NT2/D1 (cell line): Measurements from ENCODE around the gene PROCR.
A peak's percentile ranks its signal among the peaks of the same experiment; 100 is the strongest.

Source experiments
- DNase-seq: peaks from one replicate; pipeline ENCODE4 v3.0.0-alpha.2; 2011; ENCODE audit warnings: low read depth, low spot score
- H3K27me3 ChIP-seq: 2 replicates; pipeline ENCODE4 v1.6.0; 2011; ENCODE audit warnings: mild to moderate bottlenecking; ENCODE audit not compliant: insufficient read length, insufficient read depth
- H3K36me3 ChIP-seq: 2 replicates; pipeline ENCODE4 v1.6.1; 2011; ENCODE audit warnings: mild to moderate bottlenecking, low read length, mixed read lengths; ENCODE audit not compliant: insufficient read depth, insufficient read length
- H3K4me1 ChIP-seq: 2 replicates; pipeline ENCODE4 v1.5.1; 2011; ENCODE audit not compliant: insufficient read depth, insufficient read length
- H3K4me3 ChIP-seq: 2 replicates; pipeline ENCODE4 v1.5.1; 2011; ENCODE audit warnings: low read depth; ENCODE audit not compliant: insufficient read length
- H3K9ac ChIP-seq: 2 replicates; pipeline ENCODE4 v1.6.0; 2011; ENCODE audit warnings: low read depth; ENCODE audit not compliant: insufficient read length
- H3K9me3 ChIP-seq: 2 replicates; pipeline ENCODE4 v1.5.1; 2011; ENCODE audit warnings: mild to moderate bottlenecking, low read length; ENCODE audit not compliant: insufficient read depth
- SUZ12 ChIP-seq: IDR thresholded peaks from 2 replicates; pipeline ENCODE4 v1.6.1; 2011; ENCODE audit not compliant: insufficient read length, insufficient read depth; ENCODE audit errors: extremely low read depth

PROCR gene

DNA sequence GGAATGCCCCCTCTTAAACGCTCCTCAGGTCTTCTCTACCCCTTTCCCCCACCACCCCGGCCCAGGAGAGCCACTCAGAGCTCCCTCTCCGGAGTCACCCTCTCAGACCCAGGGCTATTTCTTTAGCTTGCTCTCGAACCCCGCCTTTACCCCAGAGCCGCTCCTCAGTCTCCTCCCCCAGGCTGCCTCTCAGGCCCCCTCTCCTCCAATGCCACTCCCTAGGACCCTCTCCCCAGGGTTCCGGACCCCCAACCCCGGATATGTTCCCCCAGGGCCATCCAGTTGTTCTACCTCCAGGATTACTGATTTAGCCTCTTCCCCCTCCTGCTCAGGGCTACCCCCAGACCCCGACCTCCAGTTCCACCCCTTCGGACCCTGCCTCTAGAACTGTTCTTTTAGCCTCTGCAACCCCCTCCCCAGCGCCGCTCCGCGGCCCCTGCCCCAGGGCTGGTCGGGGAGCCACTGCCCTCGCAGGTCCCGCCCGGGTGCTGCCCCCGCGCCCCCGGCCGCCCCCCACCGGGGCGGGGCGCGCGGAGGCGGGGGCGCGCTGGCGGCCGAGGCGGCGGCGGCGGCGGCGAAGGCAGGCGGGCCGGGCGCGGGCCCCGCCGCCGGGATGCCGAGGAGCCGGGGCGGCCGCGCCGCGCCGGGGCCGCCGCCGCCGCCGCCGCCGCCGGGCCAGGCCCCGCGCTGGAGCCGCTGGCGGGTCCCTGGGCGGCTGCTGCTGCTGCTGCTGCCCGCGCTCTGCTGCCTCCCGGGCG, 54.4 kb downstream of the PROCR start, which contains the start of gene MMP24:
TSS of gene MMP24 (plus strand) at position 565 of the 758 bp plus-strand sequence. CDS start at position 614, 49 bp downstream.
- no peaks in the 10 kb centered on the region for H3K9me3 ChIP-seq
- H3K9ac ChIP-seq, result peak within 1 kb of the TSS; percentile 72
- H3K4me1 ChIP-seq, result no peaks in the 10 kb centered on the region
- TF ChIP-seq SUZ12, result no peak
- H3K36me3 ChIP-seq, result no peaks in the 10 kb centered on the region
- no peak for DNase-seq
- H3K4me3 ChIP-seq, result peak within 1 kb of the TSS; percentile 44
- H3K27me3 ChIP-seq, result peaks cover 44% of the 10 kb centered on the region
